SHP77 treated with DMSO at 0.1 percent for 48 hours (cell line): ENCODE results near the gene LDB2.

Experiments used
- DNase-seq: peaks from one replicate; lab custom pipeline; 2025; lab: John Stamatoyannopoulos, UW

Gene LDB2

DNA sequence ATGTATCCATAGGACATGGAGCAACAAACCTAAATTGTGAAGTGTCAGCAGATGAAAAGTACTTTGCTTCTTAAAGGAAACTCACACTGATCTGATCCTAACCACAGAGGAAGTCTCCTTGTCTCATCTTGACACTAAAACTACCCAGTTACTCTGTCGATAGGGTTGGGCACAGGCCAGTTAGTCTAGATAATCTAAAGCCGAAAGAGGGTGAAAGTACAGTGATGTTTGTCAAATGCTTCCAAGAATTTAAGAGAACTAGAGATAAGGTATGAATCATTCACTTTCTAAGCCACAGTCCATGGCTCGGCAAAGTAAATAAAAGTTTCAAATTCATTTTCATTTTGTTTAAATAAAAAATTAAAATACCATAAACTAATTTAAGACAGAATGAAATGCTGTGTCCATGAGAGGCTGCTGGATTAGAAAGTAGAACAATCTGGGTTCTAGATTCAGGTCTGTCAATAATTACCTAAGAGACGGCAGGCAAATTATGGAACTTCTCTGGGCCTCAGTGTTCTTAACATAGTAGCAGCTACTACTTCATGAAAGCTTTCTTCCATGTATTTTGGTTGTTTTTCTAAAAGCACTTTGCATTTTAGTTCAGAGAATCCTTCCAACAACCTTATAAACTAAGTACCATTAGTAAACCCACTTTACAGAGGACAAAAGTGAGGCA is 176.7 kb downstream of the LDB2 start:
- DNase-seq: no peak

DNA sequence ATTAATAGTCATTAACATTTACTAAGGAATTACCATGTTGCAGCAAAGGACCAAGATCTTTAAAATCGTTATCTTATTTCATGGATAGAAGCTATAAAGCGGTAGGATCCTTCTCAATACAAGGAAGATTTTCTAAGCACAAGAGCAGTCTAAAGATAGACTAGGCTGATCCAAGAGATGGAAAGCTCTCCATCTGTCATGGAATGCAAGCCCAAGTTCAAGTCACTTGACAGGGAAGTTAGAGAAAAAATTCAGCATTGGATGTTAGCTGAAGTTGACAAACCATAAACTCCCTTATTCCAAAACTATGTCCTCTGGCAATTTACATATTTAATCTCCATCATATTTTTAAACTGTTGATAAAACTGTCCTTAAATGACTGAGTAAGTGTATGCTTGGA is 177.7 kb downstream of the LDB2 start:
- DNase-seq: no peak

GRCh38 chr4:16717266-16717970 is 181.0 kb downstream of the LDB2 start:
- no peak for DNase-seq

DNA sequence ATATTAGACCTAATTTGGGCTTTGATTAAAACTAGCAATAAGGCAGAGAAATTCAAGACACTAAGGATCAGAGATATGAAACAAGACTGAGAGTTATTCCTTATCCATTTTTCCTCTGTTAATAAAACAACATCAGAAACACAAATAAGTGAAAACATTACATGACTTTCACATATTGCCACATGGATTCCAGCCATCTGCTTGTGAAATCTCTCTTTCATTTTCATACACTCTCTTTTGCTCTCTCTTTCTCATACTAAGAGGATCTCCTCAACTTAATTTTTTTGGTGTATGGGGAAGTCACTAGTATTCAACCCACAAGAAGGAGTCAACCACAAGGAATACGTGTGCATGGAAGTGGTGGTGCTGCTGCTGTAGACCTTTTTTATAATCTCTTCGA is 183.0 kb downstream of the LDB2 start:
- no peak for DNase-seq

- no peak for DNase-seq
Measured at GRCh38 chr4:16714191-16714590, 184.3 kb downstream of the LDB2 start.

GRCh38 chr4:16713696-16714095 is 184.7 kb downstream of the LDB2 start:
- no peak for DNase-seq

- DNase-seq: no peak
Measured at GRCh38 chr4:16713271-16713670, 185.2 kb downstream of the LDB2 start.

GRCh38 chr4:16710198-16710597 is 188.2 kb downstream of the LDB2 start:
- no peak for DNase-seq

DNA sequence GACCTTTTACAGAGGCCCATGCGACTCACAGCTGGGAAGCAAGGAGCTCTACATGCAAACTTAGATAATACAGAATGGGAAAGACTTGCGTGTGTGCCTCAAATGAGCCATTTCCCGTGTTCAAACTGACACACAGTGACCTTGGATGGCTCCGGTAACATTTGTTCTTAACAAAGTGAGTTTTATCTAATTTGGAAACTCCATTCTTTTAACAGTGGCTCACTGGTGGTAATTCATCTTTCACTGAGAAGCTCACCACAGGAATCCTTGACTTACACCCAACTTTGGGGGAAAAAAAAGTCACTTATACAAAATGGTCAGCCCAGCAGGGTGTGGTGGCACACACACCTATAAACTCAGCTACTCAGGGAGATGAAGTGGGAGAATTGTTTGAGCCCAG is 190.6 kb downstream of the LDB2 start:
- no peak for DNase-seq

- no peak for DNase-seq
Measured at GRCh38 chr4:16706251-16706650, 192.2 kb downstream of the LDB2 start.

GRCh38 chr4:16705341-16705740 is 193.1 kb downstream of the LDB2 start:
- DNase-seq: no peak

DNA sequence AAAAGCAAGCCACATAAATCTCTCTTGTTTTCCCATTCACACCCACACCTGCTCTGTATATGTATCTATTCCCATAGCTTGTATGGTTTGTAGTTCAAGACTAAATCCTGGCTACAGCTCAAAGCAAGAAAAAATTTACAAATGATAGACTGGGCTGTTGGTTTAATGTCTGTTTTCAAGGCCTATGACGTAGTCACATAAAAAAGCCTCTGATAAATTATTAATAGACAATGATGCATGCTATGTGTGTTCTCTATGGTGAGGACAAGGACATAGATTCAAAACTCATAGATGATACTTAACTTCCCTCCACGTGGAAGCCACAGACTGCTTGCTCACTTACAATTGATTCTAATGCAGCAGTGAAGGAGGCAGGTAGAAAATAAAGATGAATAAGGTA is 194.0 kb downstream of the LDB2 start:
- DNase-seq: no peak

DNA sequence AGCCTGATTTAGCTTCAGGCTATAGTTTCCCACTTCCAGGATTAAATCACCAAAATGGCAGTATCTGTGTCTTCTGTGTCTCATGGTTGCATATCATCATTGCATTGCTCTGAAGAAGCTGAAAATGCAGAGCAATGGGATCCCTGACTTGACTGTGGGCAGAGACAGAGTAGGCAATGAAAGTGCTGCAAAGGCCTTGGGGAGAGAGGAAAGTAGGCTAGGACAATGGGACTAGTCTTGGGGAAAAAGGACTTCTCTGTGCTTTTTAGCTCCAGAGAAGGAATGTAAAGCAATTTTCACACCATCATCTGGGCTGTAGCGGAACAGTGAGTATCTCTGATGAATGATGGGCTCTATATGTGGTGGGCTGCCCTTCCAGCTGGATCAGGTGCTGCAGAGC is 202.5 kb downstream of the LDB2 start:
- DNase-seq: no peak

DNA sequence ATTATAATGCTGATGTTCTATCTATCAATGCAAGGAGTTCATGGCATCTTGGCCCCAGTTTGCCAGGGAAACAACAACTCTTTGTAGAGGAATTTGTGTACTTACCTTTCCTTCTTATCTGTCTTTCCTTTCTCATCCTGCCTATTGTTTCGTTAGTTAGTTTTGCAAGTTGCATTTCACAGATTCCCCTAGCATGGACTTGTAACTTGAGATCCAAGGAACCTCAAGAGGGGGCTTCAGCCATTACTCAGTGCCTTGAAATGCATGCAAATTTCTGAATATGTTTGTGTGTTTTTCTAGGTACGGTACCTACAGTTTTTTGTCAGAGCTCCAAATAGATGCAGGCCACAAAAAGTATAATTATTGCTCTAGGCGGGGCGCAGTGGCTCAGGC is 203.6 kb downstream of the LDB2 start:
- no peak for DNase-seq

DNA sequence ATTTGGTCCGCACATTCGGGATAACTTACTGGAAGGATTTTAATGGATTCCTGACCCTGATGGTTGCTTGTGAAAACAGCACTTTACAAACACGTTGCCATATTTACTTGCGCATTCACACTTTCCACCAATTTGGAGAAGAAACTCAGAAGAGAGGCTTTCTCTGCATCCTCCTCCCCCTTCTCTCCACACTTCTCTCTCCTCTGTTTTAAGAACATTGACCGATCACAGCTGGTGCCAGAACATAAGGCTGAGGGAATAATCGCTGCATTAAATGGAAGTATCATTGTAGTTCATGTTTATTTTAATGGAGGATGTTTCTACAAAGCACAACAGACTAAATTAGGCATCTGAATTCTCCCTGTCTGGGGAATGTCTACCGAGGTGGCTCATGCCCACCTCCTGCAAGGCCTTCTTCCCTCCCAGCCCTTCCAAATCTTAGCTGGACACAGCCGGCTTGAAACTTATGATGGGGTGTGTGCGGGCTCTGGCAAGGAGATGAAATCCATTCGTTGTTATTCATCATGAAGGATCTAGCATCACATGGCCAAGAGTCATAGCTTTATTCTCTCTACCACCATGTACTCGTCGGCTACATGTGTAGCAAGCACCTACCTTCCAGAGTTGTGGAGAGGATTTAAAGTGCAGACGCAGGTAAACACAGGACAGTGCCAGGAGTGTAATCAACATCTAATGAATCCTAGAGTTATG is 204.1 kb downstream of the LDB2 start:
- DNase-seq: no peak

DNA sequence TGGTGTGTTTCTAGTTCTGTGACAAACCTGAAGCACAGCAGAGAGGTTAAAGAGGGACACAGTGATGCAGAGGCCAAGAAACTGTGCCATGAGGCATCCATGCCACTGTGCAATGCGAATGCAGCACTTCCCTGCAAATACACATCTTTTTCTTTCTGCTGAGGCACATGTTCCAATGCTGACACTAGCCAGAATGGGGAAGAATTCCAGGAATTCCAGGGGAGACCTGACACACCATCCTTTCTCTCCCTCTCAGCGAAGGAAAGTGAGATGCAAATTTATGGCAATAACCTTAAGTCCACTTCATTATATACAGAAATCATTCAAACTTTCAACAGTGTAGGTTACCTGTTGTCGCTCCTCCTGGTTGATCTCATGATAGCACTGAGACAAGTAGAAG is 204.8 kb downstream of the LDB2 start:
- DNase-seq: no peak

- no peak for DNase-seq
Measured at GRCh38 chr4:16692961-16693506, 205.4 kb downstream of the LDB2 start.

DNA sequence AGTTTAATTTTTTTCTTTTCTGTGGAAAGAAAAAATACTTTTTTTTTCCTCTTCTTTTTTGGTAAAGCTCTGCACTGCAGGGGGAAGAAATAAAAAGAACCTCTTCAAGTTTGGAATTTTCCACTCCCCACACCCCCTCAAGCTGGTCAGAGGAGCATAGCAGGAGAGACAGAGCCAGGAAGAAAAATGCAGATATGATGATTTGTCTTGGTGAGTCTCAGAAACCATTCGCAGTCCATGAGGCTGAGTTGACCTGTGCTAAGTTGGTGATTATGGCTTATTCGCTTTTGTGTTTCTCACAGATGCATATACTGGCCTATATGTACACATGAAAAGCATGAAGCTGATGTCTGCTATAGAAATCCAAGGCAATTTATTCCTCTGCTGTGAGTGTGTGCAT is 205.9 kb downstream of the LDB2 start:
- no peak for DNase-seq

GRCh38 chr4:16692046-16692445 is 206.4 kb downstream of the LDB2 start:
- no peak for DNase-seq

GRCh38 chr4:16691450-16691849 is 207.0 kb downstream of the LDB2 start:
- DNase-seq: no peak

- DNase-seq: no peak
Measured at GRCh38 chr4:16687845-16688244, 210.6 kb downstream of the LDB2 start.

- no peak for DNase-seq
Measured at GRCh38 chr4:16687011-16687410, 211.4 kb downstream of the LDB2 start.

DNA sequence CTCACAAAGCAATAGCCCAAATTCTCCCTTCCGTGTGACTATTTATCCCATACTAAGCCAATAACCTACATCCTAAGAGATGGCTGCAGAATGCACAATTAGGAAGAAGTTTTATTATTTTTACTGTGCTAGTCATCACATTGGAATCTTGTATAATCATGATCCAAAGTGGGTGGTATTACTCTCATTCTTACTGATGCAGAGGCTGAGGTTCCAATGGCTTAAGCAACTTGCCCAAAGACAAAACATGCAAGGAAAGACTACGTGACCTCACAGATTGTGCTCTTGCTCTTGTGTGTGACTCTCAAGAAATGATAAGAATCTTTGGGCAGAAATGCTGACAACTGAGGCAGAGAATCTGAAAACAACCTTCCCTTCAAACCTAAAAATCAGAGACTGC is 212.2 kb downstream of the LDB2 start:
- no peak for DNase-seq
